ENCODE data around the gene HNRNPH1. TPM values are rescaled to one million over a fixed set of nuclear protein-coding genes. Genes with fewer than 3 reads are reported as not detected.

HNRNPH1 gene
- total and polyA plus RNA-seq, 2 of the 8 experiments (the other 6 are each of a cell fraction or from before 2014, with no cell fraction given), result 170 to 735 TPM

DNA sequence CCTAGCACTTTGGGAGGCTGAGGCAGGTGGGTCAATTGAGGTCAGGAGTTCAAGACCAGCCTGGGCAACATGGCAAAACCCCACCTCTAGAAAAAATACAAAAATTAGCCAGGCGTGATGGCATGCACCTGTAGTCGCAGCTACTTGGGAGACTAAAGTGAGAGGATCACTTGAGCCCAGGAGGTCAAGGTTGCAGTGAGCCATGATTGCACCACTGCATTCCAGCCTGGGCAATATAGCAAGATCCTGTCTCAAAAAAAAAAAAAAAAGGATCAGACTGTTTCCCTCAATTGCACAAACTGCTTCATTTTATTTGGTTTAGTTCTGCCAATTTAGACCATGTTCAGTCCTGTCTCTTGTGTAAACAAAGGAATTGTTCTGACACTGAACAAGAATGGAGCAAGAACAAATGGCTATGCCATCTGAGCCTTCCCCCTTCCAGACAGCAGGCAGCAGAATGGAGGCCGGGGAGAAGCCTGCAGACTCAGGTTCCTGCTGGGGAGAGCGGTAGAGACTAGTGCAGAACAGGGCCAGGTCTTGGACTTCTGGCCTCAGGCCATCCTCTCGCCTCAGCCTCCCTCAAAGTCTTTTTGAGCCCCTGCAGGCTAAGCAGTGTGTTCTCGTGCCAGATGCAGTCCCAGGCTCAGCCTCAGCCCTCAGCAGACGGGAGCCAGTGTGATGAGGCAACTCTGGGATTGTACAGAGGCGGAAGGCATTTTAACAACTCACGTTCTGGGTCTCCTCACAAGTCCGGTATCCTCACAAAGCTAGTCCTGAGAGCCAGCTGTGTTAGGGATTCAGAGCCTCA, 18.2 kb downstream of the HNRNPH1 start (continued):
- TF ChIP-seq, protein P1, sequence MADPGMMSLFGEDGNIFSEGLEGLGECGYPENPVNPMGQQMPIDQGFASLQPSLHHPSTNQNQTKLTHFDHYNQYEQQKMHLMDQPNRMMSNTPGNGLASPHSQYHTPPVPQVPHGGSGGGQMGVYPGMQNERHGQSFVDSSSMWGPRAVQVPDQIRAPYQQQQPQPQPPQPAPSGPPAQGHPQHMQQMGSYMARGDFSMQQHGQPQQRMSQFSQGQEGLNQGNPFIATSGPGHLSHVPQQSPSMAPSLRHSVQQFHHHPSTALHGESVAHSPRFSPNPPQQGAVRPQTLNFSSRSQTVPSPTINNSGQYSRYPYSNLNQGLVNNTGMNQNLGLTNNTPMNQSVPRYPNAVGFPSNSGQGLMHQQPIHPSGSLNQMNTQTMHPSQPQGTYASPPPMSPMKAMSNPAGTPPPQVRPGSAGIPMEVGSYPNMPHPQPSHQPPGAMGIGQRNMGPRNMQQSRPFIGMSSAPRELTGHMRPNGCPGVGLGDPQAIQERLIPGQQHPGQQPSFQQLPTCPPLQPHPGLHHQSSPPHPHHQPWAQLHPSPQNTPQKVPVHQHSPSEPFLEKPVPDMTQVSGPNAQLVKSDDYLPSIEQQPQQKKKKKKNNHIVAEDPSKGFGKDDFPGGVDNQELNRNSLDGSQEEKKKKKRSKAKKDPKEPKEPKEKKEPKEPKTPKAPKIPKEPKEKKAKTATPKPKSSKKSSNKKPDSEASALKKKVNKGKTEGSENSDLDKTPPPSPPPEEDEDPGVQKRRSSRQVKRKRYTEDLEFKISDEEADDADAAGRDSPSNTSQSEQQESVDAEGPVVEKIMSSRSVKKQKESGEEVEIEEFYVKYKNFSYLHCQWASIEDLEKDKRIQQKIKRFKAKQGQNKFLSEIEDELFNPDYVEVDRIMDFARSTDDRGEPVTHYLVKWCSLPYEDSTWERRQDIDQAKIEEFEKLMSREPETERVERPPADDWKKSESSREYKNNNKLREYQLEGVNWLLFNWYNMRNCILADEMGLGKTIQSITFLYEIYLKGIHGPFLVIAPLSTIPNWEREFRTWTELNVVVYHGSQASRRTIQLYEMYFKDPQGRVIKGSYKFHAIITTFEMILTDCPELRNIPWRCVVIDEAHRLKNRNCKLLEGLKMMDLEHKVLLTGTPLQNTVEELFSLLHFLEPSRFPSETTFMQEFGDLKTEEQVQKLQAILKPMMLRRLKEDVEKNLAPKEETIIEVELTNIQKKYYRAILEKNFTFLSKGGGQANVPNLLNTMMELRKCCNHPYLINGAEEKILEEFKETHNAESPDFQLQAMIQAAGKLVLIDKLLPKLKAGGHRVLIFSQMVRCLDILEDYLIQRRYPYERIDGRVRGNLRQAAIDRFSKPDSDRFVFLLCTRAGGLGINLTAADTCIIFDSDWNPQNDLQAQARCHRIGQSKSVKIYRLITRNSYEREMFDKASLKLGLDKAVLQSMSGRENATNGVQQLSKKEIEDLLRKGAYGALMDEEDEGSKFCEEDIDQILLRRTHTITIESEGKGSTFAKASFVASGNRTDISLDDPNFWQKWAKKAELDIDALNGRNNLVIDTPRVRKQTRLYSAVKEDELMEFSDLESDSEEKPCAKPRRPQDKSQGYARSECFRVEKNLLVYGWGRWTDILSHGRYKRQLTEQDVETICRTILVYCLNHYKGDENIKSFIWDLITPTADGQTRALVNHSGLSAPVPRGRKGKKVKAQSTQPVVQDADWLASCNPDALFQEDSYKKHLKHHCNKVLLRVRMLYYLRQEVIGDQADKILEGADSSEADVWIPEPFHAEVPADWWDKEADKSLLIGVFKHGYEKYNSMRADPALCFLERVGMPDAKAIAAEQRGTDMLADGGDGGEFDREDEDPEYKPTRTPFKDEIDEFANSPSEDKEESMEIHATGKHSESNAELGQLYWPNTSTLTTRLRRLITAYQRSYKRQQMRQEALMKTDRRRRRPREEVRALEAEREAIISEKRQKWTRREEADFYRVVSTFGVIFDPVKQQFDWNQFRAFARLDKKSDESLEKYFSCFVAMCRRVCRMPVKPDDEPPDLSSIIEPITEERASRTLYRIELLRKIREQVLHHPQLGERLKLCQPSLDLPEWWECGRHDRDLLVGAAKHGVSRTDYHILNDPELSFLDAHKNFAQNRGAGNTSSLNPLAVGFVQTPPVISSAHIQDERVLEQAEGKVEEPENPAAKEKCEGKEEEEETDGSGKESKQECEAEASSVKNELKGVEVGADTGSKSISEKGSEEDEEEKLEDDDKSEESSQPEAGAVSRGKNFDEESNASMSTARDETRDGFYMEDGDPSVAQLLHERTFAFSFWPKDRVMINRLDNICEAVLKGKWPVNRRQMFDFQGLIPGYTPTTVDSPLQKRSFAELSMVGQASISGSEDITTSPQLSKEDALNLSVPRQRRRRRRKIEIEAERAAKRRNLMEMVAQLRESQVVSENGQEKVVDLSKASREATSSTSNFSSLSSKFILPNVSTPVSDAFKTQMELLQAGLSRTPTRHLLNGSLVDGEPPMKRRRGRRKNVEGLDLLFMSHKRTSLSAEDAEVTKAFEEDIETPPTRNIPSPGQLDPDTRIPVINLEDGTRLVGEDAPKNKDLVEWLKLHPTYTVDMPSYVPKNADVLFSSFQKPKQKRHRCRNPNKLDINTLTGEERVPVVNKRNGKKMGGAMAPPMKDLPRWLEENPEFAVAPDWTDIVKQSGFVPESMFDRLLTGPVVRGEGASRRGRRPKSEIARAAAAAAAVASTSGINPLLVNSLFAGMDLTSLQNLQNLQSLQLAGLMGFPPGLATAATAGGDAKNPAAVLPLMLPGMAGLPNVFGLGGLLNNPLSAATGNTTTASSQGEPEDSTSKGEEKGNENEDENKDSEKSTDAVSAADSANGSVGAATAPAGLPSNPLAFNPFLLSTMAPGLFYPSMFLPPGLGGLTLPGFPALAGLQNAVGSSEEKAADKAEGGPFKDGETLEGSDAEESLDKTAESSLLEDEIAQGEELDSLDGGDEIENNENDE (IDR thresholded peaks at IDR 0.05; ENCODE audit: insufficient replicate concordance, low read length), result no peak
- TF ChIP-seq TEAD4 (IDR thresholded peaks at IDR 0.05; ENCODE audit: low read depth, low read length) (no peak), CHD2 (IDR thresholded peaks at IDR 0.05; ENCODE audit: low read length) (no peak), CBX8 (IDR thresholded peaks at IDR 0.05; ENCODE audit: borderline replicate concordance, low read depth, low read length) (no peak)

Data from H1 (cell line).